NCI-H82 treated with DMSO at 0.1 percent for 48 hours (cell line): ENCODE data around the gene CD69.

ENCODE experiments used
- DNase-seq: peaks from one replicate; lab custom pipeline; 2025; ENCODE audit not compliant: unreplicated experiment; lab: John Stamatoyannopoulos, UW

The CD69 gene

DNA sequence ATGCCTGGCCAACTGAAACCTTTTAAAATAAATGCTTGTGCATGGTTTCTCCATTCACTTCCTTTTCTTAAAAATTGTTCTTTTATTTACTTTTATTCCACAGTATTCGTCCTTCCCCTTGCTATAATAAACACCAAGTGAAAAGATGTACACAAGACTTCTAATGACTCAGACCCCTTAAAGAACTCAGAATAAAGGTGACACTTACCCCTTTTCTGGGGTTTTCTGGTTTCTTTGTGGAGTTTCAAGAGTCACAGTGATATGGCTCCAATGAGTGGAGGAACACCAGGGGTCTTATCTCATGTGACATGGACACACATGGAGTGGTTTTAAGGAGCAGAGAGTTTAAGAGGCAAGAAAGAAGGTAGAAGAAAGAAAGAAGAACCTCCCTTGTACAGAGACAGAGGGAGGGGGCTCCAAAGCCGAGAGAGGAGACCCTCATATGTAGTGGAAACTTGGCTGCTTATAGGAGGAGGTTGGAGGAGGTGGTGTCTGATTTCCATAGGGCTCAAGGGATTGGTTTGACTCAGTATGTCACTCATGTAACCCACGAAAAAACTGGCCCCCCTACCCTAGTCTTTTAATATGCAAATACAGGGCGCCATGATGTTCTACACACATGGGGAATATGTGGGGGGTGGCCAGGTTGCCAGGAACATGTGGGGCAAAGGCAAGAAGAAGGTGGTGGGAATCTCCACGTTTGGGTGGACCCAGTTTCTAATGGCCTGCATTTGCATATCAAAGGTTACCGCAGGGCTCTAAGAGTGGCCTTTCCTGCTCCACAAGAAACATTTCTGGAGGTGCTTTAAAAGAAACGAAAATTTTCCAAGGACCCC is 22.1 kb upstream of the CD69 start:
- DNase-seq: no peak

DNA sequence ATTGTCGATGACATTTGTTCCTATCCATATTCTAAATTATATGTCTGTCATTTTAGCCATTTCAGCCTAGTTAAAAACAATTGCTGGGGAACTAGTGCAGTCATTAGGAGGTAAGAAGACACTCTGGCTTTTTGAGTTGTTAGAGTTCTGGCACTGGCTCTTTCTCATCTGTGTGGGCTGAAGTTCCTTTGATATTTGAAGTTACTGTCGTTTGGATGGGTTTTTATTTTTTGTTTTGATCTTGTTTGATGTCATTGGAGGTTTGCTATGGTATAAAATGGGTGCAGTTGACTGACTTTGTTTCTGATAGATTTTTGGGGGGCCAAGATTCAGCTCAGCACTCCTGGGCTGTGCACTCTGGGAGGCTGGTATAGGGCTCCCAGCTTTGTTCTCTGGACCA is 20.7 kb upstream of the CD69 start:
- DNase-seq: no peak

DNA sequence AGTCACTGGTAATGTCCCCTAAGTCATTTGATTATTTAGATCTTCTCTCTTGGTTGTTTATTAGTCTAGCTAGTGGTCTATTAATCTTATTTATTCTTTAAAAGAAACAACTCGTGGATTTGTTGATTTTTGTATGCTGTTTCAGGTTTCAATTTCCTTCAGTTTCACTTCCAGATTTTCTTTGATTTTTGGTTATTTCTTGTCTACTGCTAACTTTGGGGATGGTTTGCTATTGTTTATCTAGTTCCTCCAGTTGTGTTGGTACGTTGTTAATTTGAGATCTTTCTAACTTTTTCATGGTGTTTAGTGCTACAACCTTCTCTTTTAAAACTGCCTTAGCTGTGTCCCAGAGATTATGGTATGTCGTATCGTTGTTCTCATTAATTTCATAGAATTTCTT is 18.5 kb upstream of the CD69 start:
- no peak for DNase-seq

DNA sequence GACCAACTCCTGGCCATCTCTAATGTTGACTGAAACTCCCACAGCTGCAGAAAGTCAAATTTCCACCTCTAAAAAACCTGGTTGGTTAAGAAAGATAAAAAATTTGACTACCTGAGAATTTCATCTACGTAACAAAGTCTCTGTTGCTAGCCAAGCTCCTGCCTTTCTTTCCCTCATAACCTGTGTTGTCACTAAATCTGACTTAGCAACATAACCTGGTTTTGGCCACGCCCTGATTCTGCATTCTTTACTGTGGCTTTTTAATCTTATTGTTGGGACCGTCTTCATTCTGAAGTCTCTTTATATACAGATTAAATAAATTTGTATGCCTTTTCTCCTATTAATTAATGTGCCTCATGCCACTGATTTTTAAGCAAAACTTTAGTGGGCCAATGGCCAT is 16.1 kb upstream of the CD69 start:
- no peak for DNase-seq

DNA sequence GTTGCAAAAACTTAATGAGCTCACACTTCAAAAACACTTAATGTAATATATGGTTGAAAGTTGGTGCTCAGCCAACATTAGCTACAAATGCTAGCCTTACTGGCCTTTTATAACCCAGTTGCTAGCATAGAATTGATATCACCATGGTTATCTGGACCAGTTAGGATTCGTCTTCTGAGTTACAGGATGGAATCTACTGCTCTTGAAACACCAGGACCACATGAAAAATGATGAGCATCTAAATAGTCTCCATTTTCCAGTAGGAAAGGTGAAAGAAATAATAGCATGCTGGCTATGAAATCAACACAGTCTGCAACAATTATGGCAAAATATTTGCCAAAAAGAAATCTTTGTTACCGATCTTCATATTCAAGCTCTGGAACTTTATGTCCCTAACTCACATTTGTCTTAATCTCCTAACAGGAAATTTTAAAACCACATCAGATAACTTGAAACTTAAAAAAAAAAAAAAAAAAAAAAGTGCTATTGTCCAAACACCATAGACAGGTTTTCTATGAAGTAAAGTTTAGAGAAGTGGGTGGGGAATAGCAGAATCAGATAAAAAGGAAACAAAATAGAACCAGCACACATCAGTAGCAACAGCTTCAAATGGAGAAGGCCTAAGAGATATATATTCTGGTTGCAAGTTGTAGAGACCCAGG is 12.6 kb upstream of the CD69 start:
- DNase-seq: no peak

DNA sequence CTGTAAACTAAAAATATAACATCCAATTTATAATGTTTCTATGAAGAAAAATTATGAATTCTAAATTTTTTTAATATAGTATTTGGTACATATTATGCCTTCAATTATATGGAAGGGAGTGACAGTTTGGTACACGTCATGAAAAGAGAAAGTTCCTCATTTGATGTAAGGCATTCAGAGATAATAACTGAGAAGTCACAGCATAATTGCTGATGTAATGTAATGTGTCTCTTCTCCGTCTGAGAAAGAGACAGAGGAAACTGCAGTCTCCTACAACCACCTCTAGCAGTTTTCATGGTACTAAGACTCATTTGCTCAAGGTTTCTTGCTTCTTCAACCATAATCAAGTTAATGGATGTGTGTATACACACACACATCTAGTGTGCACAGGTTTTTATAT is 2.3 kb upstream of the CD69 start:
- DNase-seq: no peak

DNA sequence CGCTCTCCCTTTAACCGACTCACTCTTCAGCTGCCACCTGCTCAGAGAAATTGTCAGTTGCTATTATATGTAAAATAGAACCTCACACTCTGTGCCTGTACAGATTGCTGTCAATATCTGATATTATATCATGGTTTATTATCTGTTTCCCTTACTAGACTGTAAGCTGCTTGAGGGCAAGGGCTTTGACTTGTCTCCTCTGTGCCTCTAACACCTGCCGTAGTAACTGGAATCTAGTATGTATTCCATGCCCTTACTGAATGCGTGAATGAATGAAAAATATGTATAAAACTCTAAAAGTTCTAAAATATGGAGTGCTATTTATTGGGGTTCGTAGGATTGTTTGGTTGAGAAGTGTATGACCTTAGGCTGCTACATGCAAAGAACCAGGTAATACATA is 1.7 kb upstream of the CD69 start:
- DNase-seq: no peak

DNA sequence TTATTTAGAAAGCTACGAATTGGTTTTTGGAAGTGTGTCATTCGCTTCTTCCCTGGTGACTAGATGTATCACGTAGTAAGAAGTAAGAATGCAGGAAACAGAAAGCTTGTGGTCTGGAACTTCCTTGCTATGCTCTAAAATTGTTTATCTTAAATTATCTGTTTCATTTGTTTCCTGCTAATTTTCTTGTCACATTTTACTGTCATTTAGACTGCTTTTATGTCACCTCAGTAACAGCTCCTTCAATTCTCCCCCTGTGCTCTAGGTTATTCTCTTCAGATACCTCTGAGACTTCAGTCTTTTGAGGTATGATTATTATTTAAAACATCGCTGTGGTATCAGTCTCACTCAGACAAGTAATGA is 699 bp upstream of the CD69 start:
- DNase-seq: no peak

DNA sequence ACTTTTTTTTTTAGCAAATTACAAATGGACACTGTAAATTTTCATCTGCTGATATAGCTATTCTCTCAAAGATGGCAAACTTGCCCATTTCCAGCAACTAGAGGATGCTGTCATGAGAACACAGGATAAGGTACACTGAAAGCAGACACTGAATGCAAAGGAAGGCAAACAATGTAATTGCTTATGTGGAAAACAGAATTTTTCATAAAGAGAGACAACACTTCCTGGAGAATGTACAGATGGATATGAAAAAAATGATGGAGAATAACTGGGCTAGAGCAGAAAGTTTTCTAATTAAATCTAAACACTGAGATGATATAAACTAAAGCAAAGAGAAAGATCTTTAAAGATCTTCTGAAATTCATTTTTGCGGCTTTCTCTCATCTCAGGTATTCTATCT is 581 bp downstream of the CD69 start:
- no peak for DNase-seq

DNA sequence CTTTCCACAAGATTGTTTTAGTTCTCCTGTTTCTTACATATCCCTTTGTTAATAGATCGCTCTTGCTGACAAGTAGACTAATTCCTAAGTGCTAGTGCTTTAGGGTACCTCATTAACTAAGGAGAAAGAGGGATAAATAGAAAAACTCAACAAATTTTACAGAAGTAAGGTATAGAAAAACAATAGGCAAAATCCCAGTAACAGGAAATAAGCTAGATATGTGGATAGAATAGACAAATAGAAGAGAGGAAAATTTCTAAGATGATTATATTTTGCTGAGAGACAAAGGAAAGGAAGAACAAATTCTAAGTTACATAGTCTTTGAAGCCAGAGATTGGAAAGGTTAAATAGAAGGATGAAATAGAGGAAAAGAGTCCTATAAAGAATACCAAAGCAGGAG is 1.0 kb downstream of the CD69 start:
- no peak for DNase-seq

DNA sequence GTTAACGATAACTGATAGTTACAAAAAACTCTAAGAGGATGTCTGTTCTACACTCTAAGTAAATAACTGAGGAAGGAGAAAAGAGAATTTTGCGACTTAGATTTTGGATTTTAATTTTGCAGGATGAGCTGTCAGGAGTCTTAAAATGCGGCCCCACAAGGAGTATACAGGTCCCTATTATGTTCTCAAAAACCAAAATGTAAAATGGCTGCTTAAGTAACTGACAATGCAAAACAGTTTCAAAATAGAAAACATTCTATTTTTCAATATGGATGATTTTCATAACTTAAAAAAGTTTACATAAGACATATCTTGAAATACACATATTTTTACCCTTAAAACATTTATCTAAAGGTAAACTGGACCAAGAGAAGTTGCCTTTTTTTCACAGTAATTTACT is 2.6 kb downstream of the CD69 start:
- no peak for DNase-seq

DNA sequence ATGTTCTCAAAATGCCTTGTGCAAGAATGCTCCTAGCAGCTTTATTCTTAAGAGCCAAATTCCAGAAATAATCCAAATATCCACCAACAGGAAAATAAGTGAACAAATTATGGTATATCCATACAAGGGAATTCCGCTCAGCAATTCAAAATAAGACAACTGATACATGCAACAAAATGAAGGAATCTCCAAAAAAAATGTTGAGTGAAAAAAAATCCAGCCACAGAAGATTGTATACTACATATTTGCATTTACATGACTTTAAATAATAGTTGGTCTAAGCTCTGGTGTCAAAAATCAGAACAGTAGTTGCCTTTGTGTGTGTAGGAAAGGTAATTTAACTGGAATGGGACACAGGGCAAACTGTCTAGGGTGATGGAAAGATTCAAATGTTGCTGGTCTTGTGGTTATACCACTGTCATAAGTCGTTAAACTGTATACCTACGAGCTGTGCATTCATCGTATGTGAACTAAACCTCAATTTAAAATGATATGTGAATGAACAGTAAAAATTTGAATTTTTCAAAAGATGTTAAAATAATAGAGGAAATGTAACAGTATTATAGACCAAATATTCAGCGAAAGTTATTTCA is 3.2 kb downstream of the CD69 start:
- DNase-seq: no peak

DNA sequence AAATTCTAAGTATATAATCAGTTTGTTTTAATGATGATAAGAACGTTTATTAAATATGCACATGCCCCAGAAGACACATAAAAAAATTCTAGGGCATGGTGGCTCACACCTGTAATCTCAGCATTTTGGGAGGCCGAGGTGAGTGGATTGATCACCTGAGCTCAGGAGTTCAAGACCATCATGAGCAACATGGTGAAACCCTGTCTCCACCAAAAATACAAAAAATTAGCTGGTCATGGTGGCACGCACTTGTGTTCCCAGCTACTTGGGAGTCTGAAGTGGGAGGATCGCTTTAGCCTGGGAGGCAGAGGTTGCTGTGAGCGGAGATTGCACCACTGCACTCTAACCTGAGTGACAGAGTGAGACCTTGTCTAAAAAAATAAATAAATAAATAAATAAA is 4.0 kb downstream of the CD69 start:
- DNase-seq: no peak

DNA sequence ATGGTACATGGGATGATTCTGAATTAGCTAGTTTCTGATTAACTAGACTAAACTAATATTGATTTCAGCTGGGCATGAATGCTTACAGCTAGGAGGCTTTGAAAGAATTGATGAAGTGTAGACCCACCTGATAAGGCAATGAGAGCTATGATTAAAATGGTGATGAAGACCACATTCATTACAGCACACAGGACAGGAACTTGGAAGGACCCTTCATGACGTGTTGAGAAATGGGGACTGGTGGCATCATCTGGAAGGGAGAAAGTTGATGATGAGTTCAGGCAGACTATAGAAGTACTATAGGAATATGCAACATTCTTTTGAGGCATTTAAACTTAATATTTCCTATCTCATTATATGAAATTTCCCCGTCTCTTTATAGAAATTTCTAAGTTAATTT is 4.5 kb downstream of the CD69 start:
- DNase-seq: no peak

DNA sequence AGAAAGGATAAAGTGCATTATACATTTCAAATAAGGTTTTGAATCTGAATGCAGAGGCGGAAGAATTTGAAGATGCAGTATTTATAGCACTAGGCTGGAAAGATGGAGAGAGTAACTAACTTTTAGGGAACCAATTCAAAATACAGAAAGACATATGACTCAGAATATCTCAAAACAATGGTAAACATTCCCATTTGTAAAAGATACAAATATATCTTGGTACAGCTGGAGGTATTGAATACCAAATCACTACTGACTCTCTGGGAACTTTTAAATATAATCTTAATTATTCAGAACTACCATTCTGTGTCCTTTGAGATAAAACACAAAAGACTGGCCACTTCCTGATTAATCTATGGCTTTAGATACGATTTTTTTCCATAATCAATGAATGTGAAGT is 5.1 kb downstream of the CD69 start:
- DNase-seq: no peak

DNA sequence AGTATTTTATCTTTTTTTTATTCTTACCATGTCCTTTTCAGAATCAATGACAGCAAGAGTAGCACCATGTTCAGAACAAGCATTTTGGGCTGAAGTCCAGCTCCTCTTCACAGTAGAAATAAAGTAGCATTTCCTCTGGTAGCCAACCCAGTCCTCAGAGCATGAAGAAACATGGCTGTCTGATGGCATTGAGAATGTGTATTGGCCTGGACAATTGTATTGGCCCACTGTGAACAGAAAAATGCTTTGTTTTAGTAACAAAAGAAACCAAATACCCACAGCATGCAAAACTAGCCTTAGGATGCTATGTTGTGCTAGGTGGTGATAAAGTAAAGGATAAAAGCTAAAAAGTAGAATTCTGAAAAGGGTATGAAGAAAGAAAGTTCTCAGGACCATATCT is 5.7 kb downstream of the CD69 start:
- no peak for DNase-seq

DNA sequence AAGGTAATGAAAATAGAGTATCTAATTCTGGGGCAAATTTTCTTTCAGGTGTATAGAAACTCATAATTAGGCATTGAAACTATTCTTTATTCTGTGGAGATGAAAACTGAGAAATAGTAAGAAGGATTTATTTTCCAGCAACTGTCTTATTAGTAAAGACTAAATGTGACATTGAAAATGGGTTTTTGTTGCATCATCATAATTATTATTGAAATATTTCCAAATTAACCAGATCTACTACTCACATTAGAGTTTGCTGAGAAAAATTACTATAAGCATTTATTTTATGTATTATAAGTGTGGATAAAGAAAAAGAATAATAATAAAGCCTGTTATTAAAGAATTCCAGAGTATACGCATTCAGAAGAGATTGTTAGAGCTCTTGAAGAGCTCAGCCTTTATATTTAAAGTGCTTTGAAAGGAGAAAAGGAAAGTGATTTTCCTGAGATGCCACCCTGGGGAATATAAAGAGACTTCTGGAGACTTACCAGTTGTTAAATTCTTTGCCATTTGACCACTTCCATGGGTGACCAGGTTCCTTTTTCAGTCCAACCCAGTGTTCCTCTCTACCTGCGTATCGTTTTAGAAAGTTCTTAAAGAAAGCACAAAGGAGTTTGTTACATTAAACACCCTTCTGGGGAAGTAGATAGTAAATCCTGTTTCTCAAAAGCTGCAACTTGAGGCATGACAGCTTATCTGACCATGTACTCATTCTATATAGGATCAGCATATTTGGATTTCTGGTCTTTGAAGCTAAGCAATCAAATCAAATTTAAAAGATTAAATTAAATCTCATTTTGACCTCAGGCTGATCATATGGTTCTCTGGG is 6.4 kb downstream of the CD69 start:
- no peak for DNase-seq

DNA sequence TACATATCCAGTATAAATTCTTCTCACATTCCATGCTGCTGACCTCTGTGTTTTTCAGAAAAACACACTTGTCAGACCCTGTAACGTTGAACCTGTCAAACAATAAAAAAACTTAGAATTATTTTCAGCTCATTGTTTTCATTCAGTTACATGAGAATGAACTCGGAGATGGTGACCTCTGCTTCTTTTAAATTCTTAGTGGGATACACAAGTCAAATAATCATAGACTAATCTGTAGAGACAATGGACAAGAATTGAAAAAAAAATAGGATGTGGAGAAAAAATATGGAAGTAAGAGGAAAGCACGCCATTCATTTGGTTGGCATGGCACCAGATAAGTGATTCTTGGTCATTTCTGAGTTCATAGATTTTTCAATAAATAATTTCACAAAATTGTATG is 7.2 kb downstream of the CD69 start:
- DNase-seq: no peak

DNA sequence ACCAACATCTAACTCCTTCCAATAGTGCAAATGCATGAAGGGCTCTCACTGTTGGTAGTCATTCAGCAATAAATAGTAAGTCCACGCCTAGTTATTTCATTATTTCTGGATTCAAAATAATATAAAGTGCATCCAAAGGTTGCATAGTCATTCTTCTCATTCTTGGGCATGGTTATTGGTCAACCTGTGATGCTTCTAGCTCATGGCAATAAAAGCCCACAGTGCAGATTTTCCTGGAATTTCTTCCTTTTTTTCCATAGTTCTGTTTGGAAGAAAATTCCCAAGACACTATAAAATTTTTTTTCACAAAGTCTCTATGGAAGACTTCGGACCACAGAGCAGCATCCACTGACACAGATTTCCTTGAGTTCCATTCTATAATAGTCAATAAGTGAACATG is 7.6 kb downstream of the CD69 start:
- DNase-seq: no peak

DNA sequence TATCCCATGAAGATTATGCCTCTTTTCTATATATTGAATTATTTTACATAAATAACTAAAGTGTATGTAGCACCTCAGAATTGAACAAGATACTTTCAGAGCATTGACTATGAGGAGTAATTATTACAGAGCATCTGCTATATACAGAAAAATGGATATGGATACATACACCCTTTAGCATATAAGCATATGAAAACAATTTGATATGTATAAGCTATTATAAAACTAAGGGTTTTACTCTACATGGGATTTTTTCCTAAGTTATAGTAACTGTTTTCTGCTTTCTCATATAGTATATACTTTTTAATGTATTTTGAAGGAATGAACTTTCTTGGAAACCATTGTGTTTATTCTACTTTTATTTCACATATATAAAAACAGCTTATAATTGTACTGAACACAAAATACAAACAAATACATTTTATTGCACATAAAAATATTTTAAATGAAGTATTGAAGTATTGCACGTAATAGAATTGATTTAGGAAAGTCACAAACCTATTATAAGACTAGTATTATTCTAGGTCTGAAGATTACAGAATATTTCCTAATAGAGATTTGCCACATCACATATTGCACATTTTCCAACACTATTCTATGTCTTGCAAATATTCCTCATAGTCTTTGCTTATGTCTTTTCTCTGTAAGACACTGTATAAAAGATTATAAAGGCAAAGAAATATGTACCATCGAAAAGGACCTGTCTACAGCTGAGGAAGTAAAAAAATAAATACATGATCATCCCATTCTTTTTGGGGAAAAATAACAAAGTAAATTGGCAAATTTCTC is 8.4 kb downstream of the CD69 start:
- DNase-seq: no peak
